ENCODE results near the gene TMEM258.

Gene TMEM258

DNA sequence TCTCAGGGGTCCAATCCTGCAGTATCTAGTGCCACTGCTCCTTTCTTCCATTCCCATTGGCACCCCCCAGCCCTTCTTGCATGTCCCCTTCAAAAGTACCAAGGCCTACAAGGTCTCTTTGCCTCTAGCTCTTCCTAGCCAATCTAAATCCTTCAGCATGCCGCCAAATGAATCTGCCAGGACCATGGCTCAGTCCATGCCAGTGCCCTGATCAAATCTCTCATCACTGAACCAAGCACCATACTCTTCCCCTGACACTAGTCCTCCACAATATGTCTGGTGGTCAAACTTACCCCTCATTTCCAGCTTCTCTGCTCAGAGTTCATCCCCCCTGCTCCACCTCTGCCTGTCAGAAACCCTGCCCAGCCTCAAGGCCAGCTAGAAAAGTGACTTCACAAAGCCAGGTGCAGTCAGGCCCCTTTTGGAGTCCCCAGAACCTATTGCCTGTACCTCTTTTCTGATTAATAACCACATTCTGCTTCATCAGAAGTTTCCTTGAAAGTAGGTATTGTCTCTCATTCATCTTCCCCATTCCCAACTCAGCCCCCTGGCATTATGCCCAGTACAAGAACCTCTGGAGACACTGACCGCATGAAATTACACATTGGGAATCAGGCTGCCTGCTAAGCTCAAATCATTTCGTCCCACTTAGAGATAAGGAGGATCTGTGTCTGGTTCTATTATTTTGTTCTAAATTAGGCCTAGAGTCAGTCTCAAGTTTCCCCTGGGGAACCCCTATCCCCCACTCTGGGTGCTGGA is 11.7 kb upstream of the TMEM258 start:
- peak; percentile 65 for DNase-seq (ENCODE audit: low read depth)
- no peak overlapping the region for H3K4me3 ChIP-seq (replicated peaks; ENCODE audit: low read depth, low read length)
- TF ChIP-seq, protein P1, sequence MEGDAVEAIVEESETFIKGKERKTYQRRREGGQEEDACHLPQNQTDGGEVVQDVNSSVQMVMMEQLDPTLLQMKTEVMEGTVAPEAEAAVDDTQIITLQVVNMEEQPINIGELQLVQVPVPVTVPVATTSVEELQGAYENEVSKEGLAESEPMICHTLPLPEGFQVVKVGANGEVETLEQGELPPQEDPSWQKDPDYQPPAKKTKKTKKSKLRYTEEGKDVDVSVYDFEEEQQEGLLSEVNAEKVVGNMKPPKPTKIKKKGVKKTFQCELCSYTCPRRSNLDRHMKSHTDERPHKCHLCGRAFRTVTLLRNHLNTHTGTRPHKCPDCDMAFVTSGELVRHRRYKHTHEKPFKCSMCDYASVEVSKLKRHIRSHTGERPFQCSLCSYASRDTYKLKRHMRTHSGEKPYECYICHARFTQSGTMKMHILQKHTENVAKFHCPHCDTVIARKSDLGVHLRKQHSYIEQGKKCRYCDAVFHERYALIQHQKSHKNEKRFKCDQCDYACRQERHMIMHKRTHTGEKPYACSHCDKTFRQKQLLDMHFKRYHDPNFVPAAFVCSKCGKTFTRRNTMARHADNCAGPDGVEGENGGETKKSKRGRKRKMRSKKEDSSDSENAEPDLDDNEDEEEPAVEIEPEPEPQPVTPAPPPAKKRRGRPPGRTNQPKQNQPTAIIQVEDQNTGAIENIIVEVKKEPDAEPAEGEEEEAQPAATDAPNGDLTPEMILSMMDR (IDR thresholded peaks at IDR 0.05; ENCODE audit: low read length, missing control alignments) = no peak

DNA sequence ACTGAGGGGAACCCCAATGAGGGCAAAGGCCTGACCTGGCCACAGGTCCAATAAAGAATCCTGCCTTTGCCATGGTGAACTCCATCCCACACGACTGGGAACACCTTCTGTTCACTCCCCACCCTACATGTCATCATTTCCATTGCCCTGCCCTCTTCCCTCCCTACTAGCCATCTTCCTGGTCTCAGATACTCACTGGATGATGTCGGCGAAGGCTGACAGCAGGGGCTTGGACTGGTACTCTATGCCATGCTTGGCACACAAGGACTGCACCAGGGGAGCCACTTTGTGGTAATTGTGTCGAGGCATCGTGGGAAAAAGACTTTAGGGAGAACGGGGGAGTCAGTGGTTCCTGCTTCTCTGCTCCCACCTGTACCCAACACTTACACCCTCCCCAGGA is 10.2 kb upstream of the TMEM258 start:
- DNase-seq (ENCODE audit: low read depth) = no peak
- TF ChIP-seq, protein P1 (IDR thresholded peaks at IDR 0.05; ENCODE audit: low read length, missing control alignments) = no peak

DNA sequence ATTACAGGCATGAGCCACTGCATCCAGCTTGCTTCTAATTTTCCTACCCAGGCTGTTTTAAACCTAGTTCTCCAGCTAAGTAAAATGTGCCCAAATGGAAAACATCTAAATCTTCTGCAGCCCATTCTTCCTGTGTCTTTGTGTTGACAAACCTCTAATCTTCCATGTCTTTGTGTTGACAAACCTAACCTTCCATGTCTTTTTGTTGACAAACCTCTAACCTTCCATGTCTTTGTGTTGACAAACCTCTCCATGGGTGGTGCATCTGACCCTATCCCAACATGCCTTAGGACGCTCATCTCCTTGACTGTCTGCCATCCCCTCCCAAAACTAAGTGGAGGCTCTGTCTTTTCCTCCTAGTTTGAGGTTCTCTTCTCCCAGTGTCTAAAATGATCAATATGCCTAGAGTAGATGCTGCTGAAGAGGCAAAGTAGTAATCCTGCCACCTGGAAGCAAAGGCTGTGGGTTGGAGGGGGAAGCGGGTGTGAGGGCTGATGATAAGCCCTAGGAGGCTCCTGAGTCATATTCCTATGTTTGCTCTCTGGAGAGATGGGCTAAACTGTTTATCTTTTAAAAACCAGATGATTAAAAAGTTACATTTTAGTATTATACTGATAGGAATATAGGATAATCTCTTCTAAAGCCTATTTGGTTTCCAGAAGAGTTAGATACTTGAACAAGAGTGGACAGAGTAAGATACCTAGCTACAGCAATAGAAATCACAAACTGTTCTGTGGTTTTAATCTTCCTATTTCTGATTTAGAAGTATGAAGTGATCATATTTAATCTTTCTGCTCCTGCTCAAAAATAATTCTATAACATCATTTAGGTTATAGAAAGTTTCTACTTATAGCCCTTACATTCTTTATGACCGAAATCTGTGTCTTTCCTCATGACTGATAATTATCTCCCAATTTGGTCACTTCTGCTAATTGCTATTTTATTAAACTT is 8.2 kb upstream of the TMEM258 start:
- no peak overlapping the region for H3K4me3 ChIP-seq (replicated peaks; ENCODE audit: low read depth, low read length)
- TF ChIP-seq, protein P1 (IDR thresholded peaks at IDR 0.05; ENCODE audit: low read length, missing control alignments) = no peak
- DNase-seq (ENCODE audit: low read depth) = no peak

More for the DNA sequence above, 10.2 kb upstream of the TMEM258 start:
- no peak overlapping the region for H3K4me3 ChIP-seq (replicated peaks; ENCODE audit: low read depth, low read length)

DNA sequence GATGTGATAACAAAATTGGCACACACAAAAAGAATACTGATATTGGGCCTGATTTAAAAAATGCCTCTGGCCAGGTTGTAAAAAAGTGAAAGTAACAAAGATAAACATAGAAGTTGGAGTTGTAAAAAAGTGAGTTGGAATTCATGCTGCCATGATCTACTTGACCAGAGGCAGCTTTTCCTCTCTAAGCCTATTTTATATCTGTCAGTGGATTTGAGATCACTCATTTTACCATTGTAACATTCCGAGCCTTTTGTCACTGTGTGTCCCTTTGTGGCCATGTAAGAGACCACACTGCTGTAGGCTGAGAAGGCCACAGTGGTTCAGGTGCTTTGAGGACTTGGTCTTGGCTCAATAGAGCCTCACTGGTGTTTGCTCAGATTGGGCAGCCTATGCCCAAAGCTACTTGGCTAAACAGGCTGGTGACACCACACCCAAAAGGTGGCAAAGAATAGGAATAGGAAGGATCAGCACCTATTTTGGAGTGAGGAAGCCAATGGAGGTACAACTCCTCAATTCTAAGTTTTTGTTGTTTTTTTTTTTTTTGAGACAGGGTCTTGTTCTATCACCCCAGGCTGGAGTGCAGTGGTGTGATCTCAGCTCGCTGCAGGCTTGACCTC is 7.4 kb upstream of the TMEM258 start:
- no peak overlapping the region for H3K4me3 ChIP-seq (replicated peaks; ENCODE audit: low read depth, low read length)
- TF ChIP-seq, protein P1 (IDR thresholded peaks at IDR 0.05; ENCODE audit: low read length, missing control alignments) = no peak
- DNase-seq (ENCODE audit: low read depth) = no peak

DNA sequence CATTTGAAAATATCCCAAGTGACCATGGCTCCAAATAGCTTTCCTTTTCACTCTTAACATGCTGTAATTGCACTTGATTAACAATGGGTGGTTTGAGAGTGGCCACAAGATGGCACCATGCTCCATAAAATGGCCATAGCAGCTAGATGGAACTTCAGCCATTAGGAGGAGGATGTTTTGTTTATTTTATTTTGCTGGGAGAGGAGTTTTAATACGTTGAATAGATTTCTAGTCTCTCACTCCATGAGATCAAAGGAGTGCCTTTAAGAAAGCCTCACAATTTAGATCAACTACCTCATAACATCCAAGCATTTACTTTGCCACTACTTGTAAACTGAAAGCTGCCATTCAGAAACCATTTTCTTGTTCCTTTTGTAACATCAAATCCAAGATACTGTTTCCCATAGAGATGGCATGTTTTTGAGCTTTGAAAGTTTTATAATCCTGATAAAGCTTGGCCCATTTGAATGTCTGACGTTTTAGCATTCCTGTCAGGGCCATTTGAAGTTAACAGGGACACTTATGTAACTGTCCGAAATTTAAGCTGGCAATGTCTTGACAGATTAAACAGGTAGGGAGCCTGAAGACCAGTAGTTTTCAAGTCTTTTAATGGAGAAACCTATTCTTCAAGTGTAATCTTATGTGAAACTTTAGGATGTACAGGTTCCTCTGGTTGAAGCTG is 5.0 kb upstream of the TMEM258 start:
- TF ChIP-seq, protein P1 (IDR thresholded peaks at IDR 0.05; ENCODE audit: low read length, missing control alignments) = peak; percentile 78
- peak; percentile 93 for DNase-seq (ENCODE audit: low read depth)
- H3K4me3 ChIP-seq (replicated peaks; ENCODE audit: low read depth, low read length) = no peak overlapping the region

DNA sequence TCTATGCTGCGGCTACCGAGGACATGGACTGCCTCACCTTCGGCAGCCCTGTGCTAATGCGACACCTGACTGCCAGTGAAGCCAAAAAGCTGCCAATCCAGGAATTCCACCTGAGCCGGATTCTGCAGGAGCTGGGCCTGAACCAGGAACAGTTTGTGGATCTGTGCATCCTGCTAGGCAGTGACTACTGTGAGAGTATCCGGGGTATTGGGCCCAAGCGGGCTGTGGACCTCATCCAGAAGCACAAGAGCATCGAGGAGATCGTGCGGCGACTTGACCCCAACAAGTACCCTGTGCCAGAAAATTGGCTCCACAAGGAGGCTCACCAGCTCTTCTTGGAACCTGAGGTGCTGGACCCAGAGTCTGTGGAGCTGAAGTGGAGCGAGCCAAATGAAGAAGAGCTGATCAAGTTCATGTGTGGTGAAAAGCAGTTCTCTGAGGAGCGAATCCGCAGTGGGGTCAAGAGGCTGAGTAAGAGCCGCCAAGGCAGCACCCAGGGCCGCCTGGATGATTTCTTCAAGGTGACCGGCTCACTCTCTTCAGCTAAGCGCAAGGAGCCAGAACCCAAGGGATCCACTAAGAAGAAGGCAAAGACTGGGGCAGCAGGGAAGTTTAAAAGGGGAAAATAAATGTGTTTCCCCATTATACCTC is 3.6 kb upstream of the TMEM258 start:
- DNase-seq (ENCODE audit: low read depth) = no peak
- TF ChIP-seq, protein P1 (IDR thresholded peaks at IDR 0.05; ENCODE audit: low read length, missing control alignments) = no peak
- no peak overlapping the region for H3K4me3 ChIP-seq (replicated peaks; ENCODE audit: low read depth, low read length)
